HFFc6 (cell line): ENCODE data around the gene ZNF37A. TPM values are rescaled to one million over a fixed set of nuclear protein-coding genes. Genes with fewer than 3 reads are reported as not detected.
"Not testable (repeated sequence)": the region's sequence is repeated elsewhere in the genome, so short reads cannot be mapped to it uniquely, and the experiment has no call there.

Experiments
- DNase-seq: peaks from one replicate; pipeline ENCODE4 v3.0.0-alpha.2; 2018
- H3K27ac Mint-ChIP-seq: 2 replicates; pipeline ENCODE4 v1.8.0; 2020; ENCODE audit warnings: mild to moderate bottlenecking, mixed read lengths
- H3K27me3 Mint-ChIP-seq: 2 replicates; pipeline ENCODE4 v1.8.0; 2021; ENCODE audit warnings: mild to moderate bottlenecking, moderate library complexity, mixed read lengths; ENCODE audit not compliant: insufficient read depth
- H3K36me3 Mint-ChIP-seq: 2 replicates; pipeline ENCODE4 v1.8.0; 2021; ENCODE audit warnings: low read depth, mixed read lengths
- H3K4me1 Mint-ChIP-seq: 2 replicates; pipeline ENCODE4 v1.8.0; 2020; ENCODE audit warnings: low read depth, mixed read lengths
- H3K4me3 Mint-ChIP-seq: 2 replicates; pipeline ENCODE4 v1.8.0; 2020; ENCODE audit warnings: mild to moderate bottlenecking, moderate library complexity, mixed read lengths
- H3K9me3 Mint-ChIP-seq: 2 replicates; pipeline ENCODE4 v1.8.0; 2020; ENCODE audit warnings: mild to moderate bottlenecking, mixed read lengths
- CTCF ChIP-seq: fragments of 200-600 bp; sonication (generic); IDR thresholded peaks from 2 replicates; pipeline ENCODE4 v1.5.0; 2021; ENCODE audit warnings: antibody characterized with exemption, mild to moderate bottlenecking
- total RNA-seq, 6 experiments: library from RNA; stranded (reverse); fragmentation: NEBNext Ultra II Directional; extraction: Animal tissue kit (Norgen Biotek cat#: 25700); gene quantifications; 2 replicates in 1 of 6; 3 replicates in 5 of 6; pipeline ENCODE4 v1.2.3, GENCODE V29; 2021

Gene ZNF37A
- total RNA-seq, 6 experiments from 2014 or later: 8.5 to 13.0 (median 11.9) TPM

- H3K27ac Mint-ChIP-seq: no peak overlapping the region
- DNase-seq: no peak
- H3K36me3 Mint-ChIP-seq: no peaks in the 10 kb centered on the region
- no peak overlapping the region for H3K4me3 Mint-ChIP-seq
- peaks cover 2% of the 10 kb centered on the region for H3K27me3 Mint-ChIP-seq
- no peak for TF ChIP-seq CTCF
- no peaks in the 10 kb centered on the region for H3K9me3 Mint-ChIP-seq
- peaks cover 14% of the 10 kb centered on the region for H3K4me1 Mint-ChIP-seq
Measured at GRCh38 chr10:38070501-38070900, 23.6 kb upstream of the ZNF37A start.

- Mint-ChIP-seq H3K4me1 (peaks cover 14% of the 10 kb centered on the region), H3K9me3 (no peaks in the 10 kb centered on the region)
- no peak for TF ChIP-seq CTCF
Measured at GRCh38 chr10:38072552-38072951, 21.6 kb upstream of the ZNF37A start.

GRCh38 chr10:38076687-38077086 is 17.4 kb upstream of the ZNF37A start:
- no peak overlapping the region for H3K4me3 Mint-ChIP-seq
- H3K4me1 Mint-ChIP-seq: no peaks in the 10 kb centered on the region
- H3K27ac Mint-ChIP-seq: no peak overlapping the region
- peaks cover 4% of the 10 kb centered on the region for H3K27me3 Mint-ChIP-seq
- TF ChIP-seq CTCF: no peak
- H3K36me3 Mint-ChIP-seq: no peaks in the 10 kb centered on the region
- H3K9me3 Mint-ChIP-seq: no peaks in the 10 kb centered on the region
- DNase-seq: no peak

More at GRCh38 chr10:38072552-38072951, 21.6 kb upstream of the ZNF37A start:
- no peak overlapping the region for H3K4me3 Mint-ChIP-seq
- no peak for DNase-seq
- no peaks in the 10 kb centered on the region for H3K36me3 Mint-ChIP-seq
- peaks cover 4% of the 10 kb centered on the region for H3K27me3 Mint-ChIP-seq
- H3K27ac Mint-ChIP-seq: no peak overlapping the region

GRCh38 chr10:38093318-38093717 is 819 bp upstream of the ZNF37A start:
- Mint-ChIP-seq H3K36me3 (peaks cover 27% of the 10 kb centered on the region), H3K4me3 (peak overlapping the region; percentile 89), H3K4me1 (peaks cover 18% of the 10 kb centered on the region)
- H3K9me3 Mint-ChIP-seq, H3K27ac Mint-ChIP-seq, DNase-seq, H3K27me3 Mint-ChIP-seq: not testable (repeated sequence)

GRCh38 chr10:38093816-38094157 is 350 bp upstream of the ZNF37A start:
- peaks cover 2% of the 10 kb centered on the region for H3K27me3 Mint-ChIP-seq
- TF ChIP-seq CTCF: no peak
- H3K27ac Mint-ChIP-seq: peak overlapping the region; percentile 81; the same call in 1 of the 2 replicates
- peak overlapping the region; percentile 89 for H3K4me3 Mint-ChIP-seq
- DNase-seq: no peak
- peaks cover 31% of the 10 kb centered on the region for H3K36me3 Mint-ChIP-seq
- H3K9me3 Mint-ChIP-seq: no peaks in the 10 kb centered on the region
- peaks cover 18% of the 10 kb centered on the region for H3K4me1 Mint-ChIP-seq

GRCh38 chr10:38094927-38095574 is 914 bp downstream of the ZNF37A start:
- Mint-ChIP-seq H3K27me3 (peaks cover 2% of the 10 kb centered on the region), H3K27ac (peak overlapping the region; percentile 81), H3K4me1 (peaks cover 18% of the 10 kb centered on the region), H3K4me3 (peak overlapping the region; percentile 89), H3K36me3 (peaks cover 44% of the 10 kb centered on the region), H3K9me3 (0 out of 2 replicates have a peak, but pooled peaks cover 3% of the 10 kb centered on the region)
- DNase-seq: no peak
- TF ChIP-seq CTCF: no peak
